Keratinocyte (primary cell): Measurements from ENCODE around the gene CYB5R4. TPM values are rescaled to one million over a fixed set of nuclear protein-coding genes. Genes with fewer than 3 reads are reported as not detected.

Experiments
- DNase-seq: peaks from one replicate; pipeline ENCODE4 v3.0.0-alpha.2; 2011; ENCODE audit warnings: low read depth, missing footprints, low spot score
- FAIRE-seq: peaks from 2 replicates; lab custom pipeline; 2011; peaks lifted over from hg19 to GRCh38; lab: Jason Lieb, UNC
- H2AFZ ChIP-seq: 2 replicates; pipeline ENCODE4 v1.6.0; 2012; ENCODE audit warnings: low read length, control low read depth, inconsistent platforms; ENCODE audit not compliant: control insufficient read depth
- H3K27ac ChIP-seq: 2 replicates; pipeline ENCODE4 v1.5.1; 2011; ENCODE audit warnings: low read length; ENCODE audit not compliant: control insufficient read depth, insufficient read depth
- H3K27me3 ChIP-seq: 3 replicates; pipeline ENCODE4 v1.6.0; 2011; ENCODE audit warnings: low read length; ENCODE audit not compliant: control insufficient read depth, insufficient read depth; ENCODE audit errors: extremely low read depth
- H3K36me3 ChIP-seq, 2 experiments: 2 replicates in 1 of 2; 3 replicates in 1 of 2; pipeline ENCODE4 v1.5.1; 2011; ENCODE audit warnings: low read length in 2 of 2, mild to moderate bottlenecking in 1 of 2; ENCODE audit not compliant: control insufficient read depth in 2 of 2, insufficient read depth in 2 of 2; ENCODE audit errors: extremely low read depth in 1 of 2
- H3K4me1 ChIP-seq: 3 replicates; pipeline ENCODE4 v1.5.1; 2011; ENCODE audit warnings: low read length; ENCODE audit not compliant: control insufficient read depth, insufficient read depth; ENCODE audit errors: extremely low read depth
- H3K4me2 ChIP-seq: 3 replicates; pipeline ENCODE4 v1.6.0; 2011; ENCODE audit warnings: low read depth, low read length; ENCODE audit not compliant: control insufficient read depth, insufficient read depth; ENCODE audit errors: extremely low read depth
- H3K4me3 ChIP-seq, 3 experiments: fragments of 200-600 bp in 1 of 3; sonication (generic) in 1 of 3; 2 replicates in 2 of 3; 3 replicates in 1 of 3; pipeline ENCODE4 v1.5.1; 2011 to 2016; ENCODE audit warnings: low read length in 3 of 3, mild to moderate bottlenecking in 3 of 3, control low read depth in 2 of 3, inconsistent platforms in 1 of 3, low read depth in 1 of 3, mixed read lengths in 1 of 3, mixed run types in 1 of 3, moderate library complexity in 1 of 3; ENCODE audit not compliant: control insufficient read depth in 2 of 3, insufficient read depth in 2 of 3; ENCODE audit errors: extremely low read depth in 1 of 3
- H3K79me2 ChIP-seq: 2 replicates; pipeline ENCODE4 v1.6.0; 2012; ENCODE audit warnings: low read length; ENCODE audit not compliant: control insufficient read depth, insufficient read depth
- H3K9ac ChIP-seq: 3 replicates; pipeline ENCODE4 v1.6.0; 2011; ENCODE audit warnings: low read length; ENCODE audit not compliant: control insufficient read depth, insufficient read depth; ENCODE audit errors: extremely low read depth
- H3K9me1 ChIP-seq: 3 replicates; pipeline ENCODE4 v1.6.0; 2011; ENCODE audit warnings: low read length; ENCODE audit not compliant: control insufficient read depth, insufficient read depth; ENCODE audit errors: extremely low read depth
- H3K9me3 ChIP-seq: 2 replicates; pipeline ENCODE4 v1.5.1; 2012; ENCODE audit warnings: low read depth, low read length; ENCODE audit not compliant: control insufficient read depth
- H4K20me1 ChIP-seq: 3 replicates; pipeline ENCODE4 v1.6.0; 2011; ENCODE audit warnings: low read length; ENCODE audit not compliant: control insufficient read depth, insufficient read depth; ENCODE audit errors: extremely low read depth
- EZH2 ChIP-seq: IDR thresholded peaks from one replicate; pipeline ENCODE4 v1.6.1; 2012; ENCODE audit warnings: inconsistent platforms, mild to moderate bottlenecking, low read length, moderate library complexity
- dilution Hi-C: fragments of 300-500 bp; cut with MboI; formaldehyde crosslinking; loops from one replicate; pipeline ENCODE4 v1.7.0; 2020; ENCODE audit warnings: low sequenced_read_pairs; ENCODE audit not compliant: extremely low pct_ligation_motif_present
- polyA plus RNA-seq, 5 experiments: library from polyadenylated mRNA; depleted of rRNA in 3 of 5; stranded (reverse) in 3 of 5; stranded (forward) in 1 of 5; unstranded in 1 of 5; fragments of >200 nt; gene quantifications; 1 replicate in 1 of 5; 2 replicates in 3 of 5; 3 replicates in 1 of 5; pipeline versions ENCODE4 v1.2.1 to v1.2.3, GENCODE V29; 2011 to 2012; ENCODE audit warnings: missing spikeins in 2 of 5, low read depth in 1 of 5, low replicate concordance in 1 of 5
- TF ChIP-seq, protein P1 (sequence below), 3 experiments: IDR thresholded peaks in 1 of 3; conservative IDR thresholded peaks in 1 of 3; optimal IDR thresholded peaks in 1 of 3; 2 replicates in 2 of 3; 3 replicates in 1 of 3; pipeline versions ENCODE3 to v1.5.1; 2011; ENCODE audit warnings: low read length in 3 of 3, mild to moderate bottlenecking in 3 of 3, moderate library complexity in 2 of 3, control low read depth in 1 of 3, inconsistent platforms in 1 of 3; ENCODE audit not compliant: insufficient read depth in 2 of 3; ENCODE audit errors: extremely low read depth in 1 of 3

The CYB5R4 gene
- polyA plus RNA-seq, 1 donor (not counting 4 experiments of a cell fraction or from before 2014, with no cell fraction given), result 14.0 TPM

- H3K9me1 ChIP-seq, result no peaks in the 10 kb centered on the region
- H2AFZ ChIP-seq, result no peak overlapping the region
- H3K27me3 ChIP-seq, result no peaks in the 10 kb centered on the region
- no peak overlapping the region for H3K27ac ChIP-seq
- H3K4me3 ChIP-seq, result no peak overlapping the region
- dilution Hi-C loops, result no loop called here
- H3K36me3 ChIP-seq, result no peaks in the 10 kb centered on the region
- H3K4me2 ChIP-seq, result no peak overlapping the region
- no peak overlapping the region for H3K9ac ChIP-seq
- no peaks in the 10 kb centered on the region for H3K4me1 ChIP-seq
- no peaks in the 10 kb centered on the region for H3K9me3 ChIP-seq
- FAIRE-seq, result no peak
- H4K20me1 ChIP-seq, result no peaks in the 10 kb centered on the region
- no peak for TF ChIP-seq EZH2
- TF ChIP-seq, protein P1, sequence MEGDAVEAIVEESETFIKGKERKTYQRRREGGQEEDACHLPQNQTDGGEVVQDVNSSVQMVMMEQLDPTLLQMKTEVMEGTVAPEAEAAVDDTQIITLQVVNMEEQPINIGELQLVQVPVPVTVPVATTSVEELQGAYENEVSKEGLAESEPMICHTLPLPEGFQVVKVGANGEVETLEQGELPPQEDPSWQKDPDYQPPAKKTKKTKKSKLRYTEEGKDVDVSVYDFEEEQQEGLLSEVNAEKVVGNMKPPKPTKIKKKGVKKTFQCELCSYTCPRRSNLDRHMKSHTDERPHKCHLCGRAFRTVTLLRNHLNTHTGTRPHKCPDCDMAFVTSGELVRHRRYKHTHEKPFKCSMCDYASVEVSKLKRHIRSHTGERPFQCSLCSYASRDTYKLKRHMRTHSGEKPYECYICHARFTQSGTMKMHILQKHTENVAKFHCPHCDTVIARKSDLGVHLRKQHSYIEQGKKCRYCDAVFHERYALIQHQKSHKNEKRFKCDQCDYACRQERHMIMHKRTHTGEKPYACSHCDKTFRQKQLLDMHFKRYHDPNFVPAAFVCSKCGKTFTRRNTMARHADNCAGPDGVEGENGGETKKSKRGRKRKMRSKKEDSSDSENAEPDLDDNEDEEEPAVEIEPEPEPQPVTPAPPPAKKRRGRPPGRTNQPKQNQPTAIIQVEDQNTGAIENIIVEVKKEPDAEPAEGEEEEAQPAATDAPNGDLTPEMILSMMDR (optimal IDR thresholded peaks at IDR 0.05 in 1 of 3, IDR thresholded peaks at IDR 0.05 in 1 of 3, conservative IDR thresholded peaks at IDR 0.05 in 1 of 3; ENCODE audit: extremely low read depth in 1 of 3, insufficient read depth in 2 of 3, low read length in 3 of 3), result no peak
- peaks cover 5% of the 10 kb centered on the region for H3K79me2 ChIP-seq
- DNase-seq, result no peak
Measured at GRCh38 chr6:83883240-83883639, 23.8 kb downstream of the CYB5R4 start.

DNA sequence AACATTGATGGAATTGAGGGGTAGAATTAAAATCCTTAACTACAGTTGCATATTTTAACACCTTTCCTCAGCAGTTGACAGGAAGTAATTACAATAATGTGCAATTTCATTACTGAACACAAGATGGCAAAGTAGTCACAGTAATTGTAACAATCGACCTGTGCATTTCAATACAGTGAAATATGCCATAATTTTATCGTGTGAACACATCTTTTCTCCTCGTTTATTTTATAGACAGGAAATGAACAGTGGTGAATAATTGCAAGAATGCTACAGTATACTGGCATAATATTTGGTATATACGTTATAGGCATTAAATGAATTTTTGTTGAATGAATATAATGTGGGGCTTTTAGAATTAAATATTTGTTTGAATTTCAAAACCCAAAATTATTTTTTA, 25.0 kb downstream of the CYB5R4 start:
- Histone ChIP-seq H3K27me3 (no peaks in the 10 kb centered on the region), H3K4me3 (no peak overlapping the region), H3K27ac (no peak overlapping the region), H4K20me1 (no peaks in the 10 kb centered on the region), H3K9me3 (no peaks in the 10 kb centered on the region), H3K9ac (no peak overlapping the region), H3K4me1 (no peaks in the 10 kb centered on the region), H2AFZ (no peak overlapping the region), H3K9me1 (no peaks in the 10 kb centered on the region), H3K79me2 (peaks cover 4% of the 10 kb centered on the region), H3K4me2 (no peak overlapping the region), H3K36me3 (no peaks in the 10 kb centered on the region)
- dilution Hi-C loops, result no loop called here
- FAIRE-seq (no peak), DNase-seq (no peak)
- TF ChIP-seq, protein P1 (optimal IDR thresholded peaks at IDR 0.05 in 1 of 3, IDR thresholded peaks at IDR 0.05 in 1 of 3, conservative IDR thresholded peaks at IDR 0.05 in 1 of 3; ENCODE audit: extremely low read depth in 1 of 3, insufficient read depth in 2 of 3, low read length in 3 of 3), result peak in 2 of 3 experiments; percentile 37 to 67
- no peak for TF ChIP-seq EZH2
